H4 (cell line): Measurements from ENCODE around the gene PRIM2. TPM values are rescaled to one million over a fixed set of nuclear protein-coding genes. Genes with fewer than 3 reads are reported as not detected.
"Not testable (repeated sequence)": the region's sequence is repeated elsewhere in the genome, so short reads cannot be mapped to it uniquely, and the experiment has no call there.

Experiments
- DNase-seq: peaks from one replicate; pipeline ENCODE4 v3.0.0-alpha.2; 2015; ENCODE audit warnings: low spot score
- total RNA-seq: library from RNA; depleted of rRNA; stranded (reverse); fragments of >200 nt; shearing (Covaris generic); gene quantifications from 2 replicates; pipeline ENCODE4 v1.2.3, GENCODE V29; 2014

PRIM2 gene
- total RNA-seq, 1 experiment from 2014 or later: 57.3 TPM

GRCh38 chr6:57362340-57362739, 44.9 kb downstream of the PRIM2 start:
- not testable (repeated sequence) for DNase-seq

GRCh38 chr6:57365076-57365583, 47.7 kb downstream of the PRIM2 start:
- not testable (repeated sequence) for DNase-seq

GRCh38 chr6:57368965-57369731, 51.7 kb downstream of the PRIM2 start:
- DNase-seq: not testable (repeated sequence)

GRCh38 chr6:57371779-57372178, 54.3 kb downstream of the PRIM2 start:
- DNase-seq: not testable (repeated sequence)

GRCh38 chr6:57374764-57375163, 57.3 kb downstream of the PRIM2 start:
- DNase-seq: not testable (repeated sequence)

GRCh38 chr6:57376083-57376482, 58.7 kb downstream of the PRIM2 start:
- not testable (repeated sequence) for DNase-seq

- not testable (repeated sequence) for DNase-seq
Observed at GRCh38 chr6:57389038-57389592, 71.7 kb downstream of the PRIM2 start.

- DNase-seq: not testable (repeated sequence)
Observed at GRCh38 chr6:57390818-57391217, 73.4 kb downstream of the PRIM2 start.

GRCh38 chr6:57392047-57392446, 74.6 kb downstream of the PRIM2 start:
- DNase-seq: not testable (repeated sequence)

- DNase-seq: not testable (repeated sequence)
Observed at GRCh38 chr6:57419341-57419740, 101.9 kb downstream of the PRIM2 start.

- DNase-seq: no peak
Observed at GRCh38 chr6:57421503-57421902, 104.1 kb downstream of the PRIM2 start.

GRCh38 chr6:57423468-57423867, 106.0 kb downstream of the PRIM2 start:
- no peak for DNase-seq

GRCh38 chr6:57431742-57432141, 114.3 kb downstream of the PRIM2 start:
- not testable (repeated sequence) for DNase-seq

GRCh38 chr6:57432157-57432556, 114.7 kb downstream of the PRIM2 start:
- DNase-seq: no peak

GRCh38 chr6:57432919-57433684, 115.7 kb downstream of the PRIM2 start:
- DNase-seq: no peak

GRCh38 chr6:57433790-57434189, 116.4 kb downstream of the PRIM2 start:
- DNase-seq: not testable (repeated sequence)

GRCh38 chr6:57434944-57435343, 117.5 kb downstream of the PRIM2 start:
- DNase-seq: no peak

GRCh38 chr6:57435475-57436160, 118.2 kb downstream of the PRIM2 start:
- no peak for DNase-seq

GRCh38 chr6:57440735-57441134, 123.3 kb downstream of the PRIM2 start:
- DNase-seq: not testable (repeated sequence)

- not testable (repeated sequence) for DNase-seq
Observed at GRCh38 chr6:57442133-57442532, 124.7 kb downstream of the PRIM2 start.

GRCh38 chr6:57443181-57443580, 125.8 kb downstream of the PRIM2 start:
- not testable (repeated sequence) for DNase-seq

- DNase-seq: not testable (repeated sequence)
Observed at GRCh38 chr6:57444787-57445186, 127.4 kb downstream of the PRIM2 start.
